Measurements from ENCODE around the gene PCDHA1. TPM values are rescaled to one million over a fixed set of nuclear protein-coding genes. Genes with fewer than 3 reads are reported as not detected.

The PCDHA1 gene
- total RNA-seq, 1 donor from 2014 or later = not detected

DNA sequence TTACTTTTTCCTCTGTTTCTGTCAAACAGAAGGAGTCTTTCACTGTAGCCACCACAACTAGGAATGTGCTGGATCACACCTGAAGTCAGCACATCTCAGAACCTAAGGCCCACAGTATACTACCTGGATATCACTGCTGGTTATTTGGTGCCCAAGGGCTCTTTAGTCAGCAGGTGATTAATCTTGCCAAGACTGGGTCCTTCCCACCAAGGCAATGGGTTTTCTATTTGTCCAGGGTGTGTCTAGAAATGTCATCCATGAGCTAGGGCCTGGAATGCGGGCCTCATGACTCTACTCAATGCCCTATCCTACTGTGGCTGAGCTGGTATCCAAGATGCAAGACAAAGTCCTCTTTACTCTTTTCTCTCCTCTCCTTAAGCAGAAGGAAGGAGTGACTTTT is 130.4 kb downstream of the PCDHA1 start:
- TF ChIP-seq, protein P1, sequence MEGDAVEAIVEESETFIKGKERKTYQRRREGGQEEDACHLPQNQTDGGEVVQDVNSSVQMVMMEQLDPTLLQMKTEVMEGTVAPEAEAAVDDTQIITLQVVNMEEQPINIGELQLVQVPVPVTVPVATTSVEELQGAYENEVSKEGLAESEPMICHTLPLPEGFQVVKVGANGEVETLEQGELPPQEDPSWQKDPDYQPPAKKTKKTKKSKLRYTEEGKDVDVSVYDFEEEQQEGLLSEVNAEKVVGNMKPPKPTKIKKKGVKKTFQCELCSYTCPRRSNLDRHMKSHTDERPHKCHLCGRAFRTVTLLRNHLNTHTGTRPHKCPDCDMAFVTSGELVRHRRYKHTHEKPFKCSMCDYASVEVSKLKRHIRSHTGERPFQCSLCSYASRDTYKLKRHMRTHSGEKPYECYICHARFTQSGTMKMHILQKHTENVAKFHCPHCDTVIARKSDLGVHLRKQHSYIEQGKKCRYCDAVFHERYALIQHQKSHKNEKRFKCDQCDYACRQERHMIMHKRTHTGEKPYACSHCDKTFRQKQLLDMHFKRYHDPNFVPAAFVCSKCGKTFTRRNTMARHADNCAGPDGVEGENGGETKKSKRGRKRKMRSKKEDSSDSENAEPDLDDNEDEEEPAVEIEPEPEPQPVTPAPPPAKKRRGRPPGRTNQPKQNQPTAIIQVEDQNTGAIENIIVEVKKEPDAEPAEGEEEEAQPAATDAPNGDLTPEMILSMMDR (conservative IDR thresholded peaks at IDR 0.05) = no peak
- H3K27ac Mint-ChIP-seq = no peak overlapping the region
- DNase-seq (ENCODE audit: extremely low spot score, unreplicated experiment) = no peak
- peaks cover 6% of the 10 kb centered on the region for H3K9me3 Mint-ChIP-seq
- H3K27me3 Mint-ChIP-seq = no peaks in the 10 kb centered on the region
- no peak overlapping the region for H3K4me3 Mint-ChIP-seq
- H3K4me1 Mint-ChIP-seq (ENCODE audit: unreplicated experiment) = no peaks in the 10 kb centered on the region
- H3K36me3 Mint-ChIP-seq = peaks cover 6% of the 10 kb centered on the region

DNA sequence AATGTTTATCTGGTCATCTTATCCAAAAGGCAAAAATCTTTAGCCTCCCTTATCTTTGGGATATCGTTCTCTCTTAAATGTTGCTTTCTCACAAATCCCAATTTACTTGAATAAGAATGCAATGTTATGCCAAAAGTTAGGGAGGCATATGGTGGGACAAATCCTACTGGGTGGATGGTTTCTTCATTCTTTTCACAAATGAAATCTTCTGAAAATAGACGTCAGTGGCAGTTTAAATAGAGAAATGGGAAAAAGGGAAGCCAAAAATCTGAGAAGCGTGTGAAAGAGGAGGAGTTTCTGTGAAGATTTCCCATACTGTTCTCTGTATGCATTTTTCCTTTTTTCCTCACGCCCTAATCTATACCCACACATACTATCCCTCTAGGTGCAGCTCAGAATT is 137.7 kb downstream of the PCDHA1 start:
- TF ChIP-seq, protein P1 (conservative IDR thresholded peaks at IDR 0.05) = no peak
- Mint-ChIP-seq H3K27ac (no peak overlapping the region), H3K9me3 (no peaks in the 10 kb centered on the region), H3K27me3 (peaks cover 24% of the 10 kb centered on the region), H3K4me3 (no peak overlapping the region), H3K4me1 (ENCODE audit: unreplicated experiment) (no peaks in the 10 kb centered on the region), H3K36me3 (no peaks in the 10 kb centered on the region)
- no peak for DNase-seq (ENCODE audit: extremely low spot score, unreplicated experiment)

DNA sequence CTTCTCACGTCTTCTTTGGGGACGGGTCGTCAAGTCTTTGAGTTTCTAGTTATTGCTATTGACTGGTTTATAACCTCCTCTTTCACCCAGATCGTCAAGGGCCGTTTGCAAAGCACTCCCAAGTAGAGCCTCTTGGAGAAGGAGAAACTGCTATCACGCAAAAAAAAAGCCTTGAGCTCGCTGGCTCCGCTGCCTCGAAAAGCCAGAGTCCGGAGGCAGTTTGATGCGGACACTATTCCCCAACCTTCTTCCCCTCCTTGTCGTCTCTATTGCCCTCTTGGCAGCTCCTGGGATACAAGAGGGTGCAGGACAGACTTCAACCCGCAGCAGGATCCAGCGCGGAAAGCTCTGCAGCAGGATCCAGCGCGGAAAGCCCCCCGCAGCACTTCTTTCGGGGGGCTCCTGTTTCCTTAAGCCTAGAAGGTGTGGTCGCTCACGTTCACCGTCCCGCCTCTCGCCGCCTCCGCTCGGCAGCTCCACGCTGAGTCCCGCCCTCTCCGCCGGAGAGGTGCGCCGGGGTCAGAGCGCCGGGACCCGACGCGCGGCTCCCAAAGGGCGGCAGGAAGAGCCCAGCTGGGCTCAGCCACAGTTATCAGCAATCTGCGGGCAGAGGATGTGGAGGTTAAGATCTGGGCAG is 140.0 kb downstream of the PCDHA1 start, which contains the start of gene PCDHAC1:
Gene PCDHAC1, plus strand, starts transcription at position 494 of the 637 bp plus-strand sequence. CDS start 594 bp downstream, outside the sequence.
- DNase-seq (ENCODE audit: extremely low spot score, unreplicated experiment) = no peak
- TF ChIP-seq, protein P1 (conservative IDR thresholded peaks at IDR 0.05) = no peak
- Mint-ChIP-seq H3K9me3 (no peaks in the 10 kb centered on the region), H3K4me3 (peak within 1 kb of the TSS; percentile 91), H3K36me3 (no peaks in the 10 kb centered on the region), H3K4me1 (ENCODE audit: unreplicated experiment) (no peaks in the 10 kb centered on the region), H3K27ac (peak within 1 kb of the TSS; percentile 83), H3K27me3 (peaks cover 26% of the 10 kb centered on the region)

DNA sequence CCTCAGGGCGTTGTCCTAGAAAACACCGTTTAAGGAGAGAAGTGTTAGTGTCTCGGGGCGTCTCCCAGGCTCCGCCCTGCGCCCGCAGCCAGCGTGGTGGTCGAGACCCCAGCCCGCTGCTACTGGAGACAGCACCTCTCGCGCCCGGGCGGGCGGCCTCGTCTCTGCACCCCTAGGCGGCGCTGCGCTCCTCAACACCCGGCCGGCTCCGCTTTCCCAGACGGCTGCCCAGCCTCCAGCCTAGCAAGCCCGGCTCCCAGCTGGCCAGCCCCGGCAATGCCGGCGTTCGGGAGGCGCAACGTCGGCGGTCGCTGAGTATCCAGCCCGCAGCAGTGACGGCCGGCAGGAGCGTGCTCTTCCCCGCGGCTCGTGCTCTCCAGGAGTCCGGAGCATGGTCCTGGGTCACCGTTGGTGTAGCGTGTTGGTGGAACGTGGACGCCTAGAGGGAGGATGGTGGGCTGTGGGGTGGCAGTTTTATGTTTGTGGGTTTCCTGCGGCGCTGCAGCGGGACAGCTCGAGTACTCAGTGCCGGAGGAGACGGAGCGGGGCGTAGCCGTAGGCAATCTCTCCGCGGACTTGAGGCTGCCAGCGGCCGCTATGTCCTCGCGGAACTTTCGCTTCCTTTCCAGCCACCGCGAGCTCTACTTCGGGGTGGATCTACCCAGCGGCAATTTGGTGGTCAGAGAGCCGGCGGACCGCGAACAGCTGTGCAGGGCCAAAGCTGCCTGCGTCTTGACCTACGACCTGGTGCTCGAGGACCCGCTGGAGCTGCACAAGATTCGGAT is 140.7 kb downstream of the PCDHA1 start:
- Mint-ChIP-seq H3K36me3 (no peaks in the 10 kb centered on the region), H3K9me3 (no peaks in the 10 kb centered on the region), H3K4me3 (peak overlapping the region; percentile 91), H3K4me1 (ENCODE audit: unreplicated experiment) (no peaks in the 10 kb centered on the region), H3K27me3 (peaks cover 26% of the 10 kb centered on the region), H3K27ac (peak overlapping the region; percentile 83)
- TF ChIP-seq, protein P1 (conservative IDR thresholded peaks at IDR 0.05) = peak; percentile 99
- peak; percentile 95 for DNase-seq (ENCODE audit: extremely low spot score, unreplicated experiment)

DNA sequence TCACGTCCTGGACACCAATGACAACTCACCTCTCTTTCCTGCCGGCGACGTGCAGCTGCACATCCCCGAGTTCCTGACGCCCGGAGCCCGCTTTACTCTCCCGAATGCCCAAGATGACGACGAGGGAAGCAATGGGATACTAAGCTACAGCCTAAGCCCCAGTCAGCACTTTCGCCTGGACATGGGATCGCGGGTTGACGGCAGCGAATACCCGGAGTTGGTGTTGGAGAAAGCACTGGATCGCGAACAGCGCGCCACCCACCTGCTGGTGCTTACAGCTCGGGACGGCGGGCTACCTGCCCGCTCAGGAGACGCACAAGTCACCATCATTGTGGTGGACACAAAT is 141.3 kb downstream of the PCDHA1 start:
- Mint-ChIP-seq H3K27ac (peak overlapping the region; percentile 83), H3K9me3 (no peaks in the 10 kb centered on the region), H3K27me3 (peaks cover 26% of the 10 kb centered on the region), H3K4me3 (peak overlapping the region; percentile 91), H3K4me1 (ENCODE audit: unreplicated experiment) (no peaks in the 10 kb centered on the region), H3K36me3 (no peaks in the 10 kb centered on the region)
- TF ChIP-seq, protein P1 (conservative IDR thresholded peaks at IDR 0.05) = no peak
- no peak for DNase-seq (ENCODE audit: extremely low spot score, unreplicated experiment)

Data from type B pancreatic cell (in vitro differentiated cells).